Measurements from ENCODE around the gene PRKCQ.

PRKCQ gene

GRCh38 chr10:6400331-6400730 is 179.7 kb downstream of the PRKCQ start:
- TF ChIP-seq, protein P1, sequence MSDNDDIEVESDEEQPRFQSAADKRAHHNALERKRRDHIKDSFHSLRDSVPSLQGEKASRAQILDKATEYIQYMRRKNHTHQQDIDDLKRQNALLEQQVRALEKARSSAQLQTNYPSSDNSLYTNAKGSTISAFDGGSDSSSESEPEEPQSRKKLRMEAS (IDR thresholded peaks at IDR 0.05; ENCODE audit: low read depth, low read length), result no peak
- TF ChIP-seq POLR2A (IDR thresholded peaks at IDR 0.05; ENCODE audit: extremely low read depth, insufficient read length), result no peak
- TF ChIP-seq CTCF (IDR thresholded peaks at IDR 0.05; ENCODE audit: low read depth, low read length), result no peak
- no peak for TF ChIP-seq MYC (IDR thresholded peaks at IDR 0.05; ENCODE audit: low read depth, low read length)
- DNase-seq (ENCODE audit: low read depth), result peak; percentile 42
- no peak overlapping the region for H3K4me3 ChIP-seq (ENCODE audit: low read depth, low read length)

DNA sequence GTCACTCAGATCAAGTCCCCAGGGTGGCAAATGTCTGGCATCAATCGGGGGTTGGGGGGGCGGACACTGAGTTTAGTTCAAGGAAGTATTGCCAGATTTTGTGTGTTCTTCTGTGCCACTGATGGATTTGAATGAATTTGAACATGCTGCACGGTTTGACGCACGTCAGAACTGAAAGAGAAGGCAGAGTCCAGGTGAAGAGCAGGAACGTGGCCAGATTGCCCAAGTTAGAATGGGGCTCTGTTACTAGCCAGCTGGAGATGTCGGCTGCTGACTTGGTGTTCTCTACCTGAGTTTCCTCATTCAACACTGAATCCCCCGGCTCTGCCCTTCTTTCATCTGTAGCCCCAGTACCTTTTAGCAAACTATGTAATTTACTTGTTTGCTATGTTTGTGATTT is 180.2 kb downstream of the PRKCQ start:
- no peak for DNase-seq (ENCODE audit: low read depth)
- H3K4me3 ChIP-seq (ENCODE audit: low read depth, low read length), result no peak overlapping the region
- TF ChIP-seq CTCF (IDR thresholded peaks at IDR 0.05; ENCODE audit: low read depth, low read length), result no peak
- no peak for TF ChIP-seq POLR2A (IDR thresholded peaks at IDR 0.05; ENCODE audit: extremely low read depth, insufficient read length)
- TF ChIP-seq, protein P1 (IDR thresholded peaks at IDR 0.05; ENCODE audit: low read depth, low read length), result no peak

GRCh38 chr10:6399231-6399741 is 180.8 kb downstream of the PRKCQ start:
- TF ChIP-seq CTCF (IDR thresholded peaks at IDR 0.05; ENCODE audit: low read depth, low read length) (no peak), MYC (IDR thresholded peaks at IDR 0.05; ENCODE audit: low read depth, low read length) (0 out of 2 replicates have a peak, but pooled peaks have one; percentile 21)
- no peak overlapping the region for H3K4me3 ChIP-seq (ENCODE audit: low read depth, low read length)
- DNase-seq (ENCODE audit: low read depth), result peak; percentile 75

- no peak for TF ChIP-seq POLR2A (IDR thresholded peaks at IDR 0.05; ENCODE audit: extremely low read depth, insufficient read length)
- TF ChIP-seq, protein P1 (IDR thresholded peaks at IDR 0.05; ENCODE audit: low read depth, low read length), result no peak
- TF ChIP-seq CTCF (IDR thresholded peaks at IDR 0.05; ENCODE audit: low read depth, low read length), result no peak
- no peak for TF ChIP-seq MYC (IDR thresholded peaks at IDR 0.05; ENCODE audit: low read depth, low read length)
- DNase-seq (ENCODE audit: low read depth), result peak; percentile 47
- H3K4me3 ChIP-seq (ENCODE audit: low read depth, low read length), result no peak overlapping the region
These were observed 181.7 kb downstream of the PRKCQ start for GRCh38 chr10:6398399-6398798.

DNA sequence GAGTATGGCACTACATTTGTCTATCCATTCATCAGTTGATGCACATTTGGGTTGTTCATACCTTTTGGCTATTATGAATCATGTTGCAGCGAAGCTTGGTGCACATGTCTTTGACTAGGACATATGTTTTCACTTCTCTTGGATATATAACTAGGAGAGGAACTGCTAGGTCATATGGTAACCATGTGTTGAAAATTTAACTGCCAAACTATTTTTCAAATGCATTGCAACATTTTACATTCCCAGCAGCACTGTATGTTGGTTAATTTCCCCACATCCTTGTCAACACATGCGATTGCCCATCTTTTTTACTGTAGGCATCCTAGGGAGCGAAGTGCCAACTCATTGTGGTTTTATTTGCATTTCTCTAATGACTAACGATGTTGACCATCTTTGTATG is 183.4 kb downstream of the PRKCQ start:
- TF ChIP-seq, protein P1 (IDR thresholded peaks at IDR 0.05; ENCODE audit: low read depth, low read length), result peak; percentile 93
- TF ChIP-seq CTCF (IDR thresholded peaks at IDR 0.05; ENCODE audit: low read depth, low read length) (no peak), POLR2A (IDR thresholded peaks at IDR 0.05; ENCODE audit: extremely low read depth, insufficient read length) (no peak), MYC (IDR thresholded peaks at IDR 0.05; ENCODE audit: low read depth, low read length) (peak; percentile 84)
- peak; percentile 90 for DNase-seq (ENCODE audit: low read depth)
- H3K4me3 ChIP-seq (ENCODE audit: low read depth, low read length), result no peak overlapping the region

DNA sequence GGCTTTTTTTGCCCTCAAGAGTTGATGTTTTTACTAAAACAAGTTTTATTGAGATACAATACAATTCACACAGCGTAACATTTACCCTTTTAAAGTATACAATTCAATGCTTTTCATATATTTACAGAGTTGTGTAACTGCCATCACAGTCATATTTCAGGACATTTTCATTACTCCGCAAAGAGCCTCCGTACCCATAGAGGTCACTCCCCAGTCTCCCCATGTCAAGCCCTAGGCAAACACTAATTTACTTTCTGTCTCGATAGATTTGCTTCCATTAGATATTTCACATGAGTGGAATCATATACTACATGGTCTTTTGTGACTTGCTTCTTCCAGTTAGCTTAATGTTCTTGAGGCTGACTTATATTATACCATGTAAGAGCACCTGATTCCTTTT is 183.8 kb downstream of the PRKCQ start:
- TF ChIP-seq CTCF (IDR thresholded peaks at IDR 0.05; ENCODE audit: low read depth, low read length) (no peak), MYC (IDR thresholded peaks at IDR 0.05; ENCODE audit: low read depth, low read length) (no peak), POLR2A (IDR thresholded peaks at IDR 0.05; ENCODE audit: extremely low read depth, insufficient read length) (no peak)
- TF ChIP-seq, protein P1 (IDR thresholded peaks at IDR 0.05; ENCODE audit: low read depth, low read length), result no peak

More for the DNA sequence above, 183.8 kb downstream of the PRKCQ start:
- H3K4me3 ChIP-seq (ENCODE audit: low read depth, low read length), result no peak overlapping the region
- peak; percentile 29 for DNase-seq (ENCODE audit: low read depth)
